Measurements from ENCODE around the gene ARID3B. TPM values are rescaled to one million over a fixed set of nuclear protein-coding genes. Genes with fewer than 3 reads are reported as not detected.

ARID3B gene
- total and polyA plus RNA-seq, 2 donors (not counting 1 experiment from before 2014, with no cell fraction given) = 0.72 to 0.99 TPM

GRCh38 chr15:74631935-74632560 is 91.0 kb downstream of the ARID3B start:
- no peaks in the 10 kb centered on the region for H3K27me3 ChIP-seq (ENCODE audit: control insufficient read depth, insufficient read depth, low read length)
- H3K36me3 ChIP-seq (ENCODE audit: control insufficient read depth, insufficient read depth, low read length) = peaks cover 28% of the 10 kb centered on the region
- no peak overlapping the region for H2AFZ ChIP-seq (ENCODE audit: low read length)
- no peaks in the 10 kb centered on the region for H3K4me1 ChIP-seq (ENCODE audit: control insufficient read depth, extremely low read depth, insufficient read depth, low read length)
- H3K9me3 ChIP-seq (ENCODE audit: control insufficient read depth, insufficient read depth, low read depth, low read length) = no peaks in the 10 kb centered on the region
- H3K4me3 ChIP-seq (replicated peaks in 1 of 4; ENCODE audit: control extremely low read depth in 1 of 4, insufficient read depth in 1 of 4, low read depth in 3 of 4, low read length in 4 of 4) = no peak overlapping the region
- TF ChIP-seq CTCF (conservative IDR thresholded peaks at IDR 0.05 in 1 of 2, IDR thresholded peaks at IDR 0.05 in 1 of 2; ENCODE audit: low read depth in 1 of 2, low read length in 2 of 2) = peak; percentile 70 to 93
- no peak for TF ChIP-seq EZH2 (IDR thresholded peaks at IDR 0.05; ENCODE audit: low read length, missing control alignments)
- no peak overlapping the region for H3K27ac ChIP-seq (ENCODE audit: insufficient read depth, low read length)
- no peak overlapping the region for H3K4me2 ChIP-seq (ENCODE audit: extremely low read depth, insufficient read depth, low read length)
- peak; percentile 29 to 49 for DNase-seq (ENCODE audit: low read depth in 2 of 2)
- no peaks in the 10 kb centered on the region for H4K20me1 ChIP-seq (ENCODE audit: control insufficient read depth, extremely low read depth, insufficient read depth, low read length)
- no peak overlapping the region for H3K9ac ChIP-seq (ENCODE audit: insufficient read depth, low read length)
- no peaks in the 10 kb centered on the region for H3K79me2 ChIP-seq (ENCODE audit: control insufficient read depth, insufficient read depth, low read length)

GRCh38 chr15:74632601-74633000 is 91.6 kb downstream of the ARID3B start:
- H3K9ac ChIP-seq (ENCODE audit: insufficient read depth, low read length) = no peak overlapping the region
- DNase-seq (ENCODE audit: low read depth in 2 of 2) = no peak
- no peak overlapping the region for H3K4me3 ChIP-seq (replicated peaks in 1 of 4; ENCODE audit: control extremely low read depth in 1 of 4, insufficient read depth in 1 of 4, low read depth in 3 of 4, low read length in 4 of 4)
- H3K27ac ChIP-seq (ENCODE audit: insufficient read depth, low read length) = no peak overlapping the region
- no peak overlapping the region for H3K4me2 ChIP-seq (ENCODE audit: extremely low read depth, insufficient read depth, low read length)
- H4K20me1 ChIP-seq (ENCODE audit: control insufficient read depth, extremely low read depth, insufficient read depth, low read length) = no peaks in the 10 kb centered on the region
- H3K27me3 ChIP-seq (ENCODE audit: control insufficient read depth, insufficient read depth, low read length) = no peaks in the 10 kb centered on the region
- no peaks in the 10 kb centered on the region for H3K4me1 ChIP-seq (ENCODE audit: control insufficient read depth, extremely low read depth, insufficient read depth, low read length)
- H3K79me2 ChIP-seq (ENCODE audit: control insufficient read depth, insufficient read depth, low read length) = no peaks in the 10 kb centered on the region
- H3K9me3 ChIP-seq (ENCODE audit: control insufficient read depth, insufficient read depth, low read depth, low read length) = no peaks in the 10 kb centered on the region
- peaks cover 25% of the 10 kb centered on the region for H3K36me3 ChIP-seq (ENCODE audit: control insufficient read depth, insufficient read depth, low read length)
- TF ChIP-seq CTCF (conservative IDR thresholded peaks at IDR 0.05 in 1 of 2, IDR thresholded peaks at IDR 0.05 in 1 of 2; ENCODE audit: low read depth in 1 of 2, low read length in 2 of 2) = no peak
- no peak for TF ChIP-seq EZH2 (IDR thresholded peaks at IDR 0.05; ENCODE audit: low read length, missing control alignments)
- H2AFZ ChIP-seq (ENCODE audit: low read length) = no peak overlapping the region

GRCh38 chr15:74633781-74634180 is 92.8 kb downstream of the ARID3B start:
- no peaks in the 10 kb centered on the region for H4K20me1 ChIP-seq (ENCODE audit: control insufficient read depth, extremely low read depth, insufficient read depth, low read length)
- no peak overlapping the region for H2AFZ ChIP-seq (ENCODE audit: low read length)
- H3K36me3 ChIP-seq (ENCODE audit: control insufficient read depth, insufficient read depth, low read length) = peaks cover 18% of the 10 kb centered on the region
- no peak overlapping the region for H3K9ac ChIP-seq (ENCODE audit: insufficient read depth, low read length)
- TF ChIP-seq EZH2 (IDR thresholded peaks at IDR 0.05; ENCODE audit: low read length, missing control alignments) (no peak), CTCF (conservative IDR thresholded peaks at IDR 0.05 in 1 of 2, IDR thresholded peaks at IDR 0.05 in 1 of 2; ENCODE audit: low read depth in 1 of 2, low read length in 2 of 2) (no peak)
- H3K79me2 ChIP-seq (ENCODE audit: control insufficient read depth, insufficient read depth, low read length) = no peaks in the 10 kb centered on the region
- no peaks in the 10 kb centered on the region for H3K4me1 ChIP-seq (ENCODE audit: control insufficient read depth, extremely low read depth, insufficient read depth, low read length)
- no peak overlapping the region for H3K27ac ChIP-seq (ENCODE audit: insufficient read depth, low read length)
- H3K4me2 ChIP-seq (ENCODE audit: extremely low read depth, insufficient read depth, low read length) = no peak overlapping the region
- no peaks in the 10 kb centered on the region for H3K9me3 ChIP-seq (ENCODE audit: control insufficient read depth, insufficient read depth, low read depth, low read length)
- DNase-seq (ENCODE audit: low read depth in 2 of 2) = no peak
- H3K27me3 ChIP-seq (ENCODE audit: control insufficient read depth, insufficient read depth, low read length) = no peaks in the 10 kb centered on the region
- no peak overlapping the region for H3K4me3 ChIP-seq (replicated peaks in 1 of 4; ENCODE audit: control extremely low read depth in 1 of 4, insufficient read depth in 1 of 4, low read depth in 3 of 4, low read length in 4 of 4)
